IMR-90 (cell line): ENCODE results near the gene CKAP5. TPM values are rescaled to one million over a fixed set of nuclear protein-coding genes. Genes with fewer than 3 reads are reported as not detected.

Source experiments
- ATAC-seq: fragments of 200-7000 bp; cut with Tn5 transposase; 2 replicates; pipeline ENCODE4 v1.9.1; 2020; ENCODE audit warnings: low read depth, mild to moderate bottlenecking, moderate library complexity
- BruUV-seq: library from RNA; stranded (reverse); fragments of 400-500 nt; replicated peaks from 2 replicates; lab custom pipeline; 2021; lab: Mats Ljungman, UMichigan
- CTCF ChIA-PET: fragments of 300-600 bp; formaldehyde crosslinking; extraction: SDS; loops from one replicate; lab custom pipeline; 2021; ENCODE audit warnings: antibody characterized with exemption; lab: Yijun Ruan, JAX
- POLR2A ChIA-PET: fragments of 300-600 bp; sonication (Branson Sonifier 250); formaldehyde crosslinking; loops from one replicate; lab custom pipeline; 2022; ENCODE audit warnings: antibody characterized with exemption; ENCODE audit not compliant: unreplicated experiment; lab: Charles Lee
- DNase-seq: peaks from one replicate; pipeline ENCODE4 v3.0.0; 2013
- H2AFZ ChIP-seq: replicated peaks from 2 replicates; pipeline ENCODE3; 2013; ENCODE audit warnings: low read length, mild to moderate bottlenecking; ENCODE audit not compliant: poor library complexity
- H2AK5ac ChIP-seq: 2 replicates; pipeline ENCODE4 v1.6.1; 2013; ENCODE audit warnings: low read depth, low read length, inconsistent platforms
- H2AK9ac ChIP-seq: replicated peaks from 2 replicates; pipeline ENCODE3; 2013; ENCODE audit warnings: mild to moderate bottlenecking, low read depth, low read length, moderate library complexity; ENCODE audit not compliant: poor library complexity
- H2BK120ac ChIP-seq: 2 replicates; pipeline ENCODE4 v1.6.1; 2013; ENCODE audit warnings: low read depth, low read length, inconsistent platforms
- H2BK15ac ChIP-seq: 3 replicates; pipeline ENCODE4 v1.6.1; 2013; ENCODE audit warnings: low read depth, low read length, inconsistent platforms
- H2BK20ac ChIP-seq: 2 replicates; pipeline ENCODE4 v1.6.1; 2013; ENCODE audit warnings: low read depth, mild to moderate bottlenecking, inconsistent platforms, low read length, moderate library complexity
- H2BK5ac ChIP-seq: 2 replicates; pipeline ENCODE4 v1.6.1; 2013; ENCODE audit warnings: mild to moderate bottlenecking, low read depth, low read length, inconsistent platforms; ENCODE audit not compliant: poor library complexity, severe bottlenecking
- H3K14ac ChIP-seq: replicated peaks from 2 replicates; pipeline ENCODE4 v1.6.1; 2013; ENCODE audit warnings: low read depth, low read length, inconsistent platforms
- H3K18ac ChIP-seq: 2 replicates; pipeline ENCODE4 v1.6.1; 2013; ENCODE audit warnings: low read depth, low read length, control low read depth
- H3K23ac ChIP-seq: 2 replicates; pipeline ENCODE4 v1.6.1; 2013; ENCODE audit warnings: low read depth, low read length, inconsistent platforms
- H3K27ac ChIP-seq: 2 replicates; pipeline ENCODE4 v1.5.1; 2013; ENCODE audit warnings: mild to moderate bottlenecking, control low read depth, low read length; ENCODE audit not compliant: insufficient read depth
- H3K27me3 ChIP-seq: 2 replicates; pipeline ENCODE4 v1.6.1; 2013; ENCODE audit warnings: low read length; ENCODE audit not compliant: control insufficient read depth, insufficient read depth
- H3K36me3 ChIP-seq: 2 replicates; pipeline ENCODE4 v1.6.1; 2013; ENCODE audit warnings: low read length, mixed read lengths; ENCODE audit not compliant: control insufficient read depth, insufficient read depth
- H3K4ac ChIP-seq: 2 replicates; pipeline ENCODE4 v1.6.1; 2013; ENCODE audit warnings: low read depth, low read length, inconsistent platforms
- H3K4me1 ChIP-seq: 2 replicates; pipeline ENCODE4 v1.6.1; 2013; ENCODE audit warnings: low read length, mixed read lengths; ENCODE audit not compliant: control insufficient read depth, insufficient read depth
- H3K4me2 ChIP-seq: 2 replicates; pipeline ENCODE4 v1.6.1; 2013; ENCODE audit warnings: low read depth, mild to moderate bottlenecking, control low read depth, low read length, moderate library complexity
- H3K4me3 ChIP-seq: 2 replicates; pipeline ENCODE4 v1.5.1; 2013; ENCODE audit warnings: low read depth, mild to moderate bottlenecking, control low read depth, low read length, moderate library complexity; ENCODE audit not compliant: insufficient read depth
- H3K56ac ChIP-seq: 2 replicates; pipeline ENCODE4 v1.6.1; 2013; ENCODE audit warnings: low read length, inconsistent platforms; ENCODE audit not compliant: insufficient read depth; ENCODE audit errors: extremely low read depth
- H3K79me1 ChIP-seq, 2 experiments: 2 replicates each; pipeline ENCODE4 v1.6.1; 2013; ENCODE audit warnings: low read length in 2 of 2, inconsistent platforms in 1 of 2, low read depth in 1 of 2
- H3K9ac ChIP-seq: 2 replicates; pipeline ENCODE4 v1.6.1; 2013; ENCODE audit warnings: low read depth, low read length, control low read depth
- H3K9me1 ChIP-seq: 2 replicates; pipeline ENCODE4 v1.6.1; 2013; ENCODE audit warnings: low read length, inconsistent platforms; ENCODE audit not compliant: insufficient read depth
- H3K9me3 ChIP-seq: 2 replicates; pipeline ENCODE4 v1.6.1; 2013; ENCODE audit warnings: low read length; ENCODE audit not compliant: control insufficient read depth, insufficient read depth
- H4K20me1 ChIP-seq: 2 replicates; pipeline ENCODE4 v1.6.1; 2013; ENCODE audit warnings: low read length, inconsistent platforms; ENCODE audit not compliant: insufficient read depth
- H4K5ac ChIP-seq: 2 replicates; pipeline ENCODE4 v1.6.1; 2013; ENCODE audit warnings: mild to moderate bottlenecking, low read depth, low read length, control low read depth
- H4K8ac ChIP-seq, 2 experiments: 2 replicates each; pipeline ENCODE4 v1.6.1; 2013; ENCODE audit warnings: low read depth in 2 of 2, low read length in 2 of 2, control low read depth in 1 of 2, inconsistent platforms in 1 of 2
- H4K91ac ChIP-seq: 2 replicates; pipeline ENCODE4 v1.6.1; 2013; ENCODE audit warnings: low read depth, low read length, inconsistent platforms; ENCODE audit not compliant: insufficient read depth
- MAZ ChIP-seq: IDR thresholded peaks from 2 replicates; pipeline ENCODE4 v1.6.1; 2012; ENCODE audit warnings: low read depth, mild to moderate bottlenecking, low read length, improper control_type of control experiment, moderate library complexity, borderline replicate concordance
- MXI1 ChIP-seq: IDR thresholded peaks from 2 replicates; pipeline ENCODE4 v1.6.1; 2012; ENCODE audit warnings: low read depth, mild to moderate bottlenecking, low read length, moderate library complexity, borderline replicate concordance
- RFX5 ChIP-seq: IDR thresholded peaks from 2 replicates; pipeline ENCODE4 v1.8.0; 2012; ENCODE audit warnings: low read depth, mild to moderate bottlenecking, low read length, moderate library complexity
- WGBS, 2 experiments: methylation state at CpG; one replicate each; pipeline versions ENCODE4 v1.1.5 to v1.1.7; 2013; ENCODE audit warnings: missing lambda C conversion rate in 2 of 2; ENCODE audit not compliant: insufficient read length in 1 of 2; ENCODE audit errors: extremely low coverage in 2 of 2; 5-methylcytosine and 5-hydroxymethylcytosine counted together
- dilution Hi-C: fragments of 300-500 bp; cut with HindIII; formaldehyde crosslinking; loops from one replicate; pipeline ENCODE4 v1.14.3; 2018; ENCODE audit warnings: low sequenced_read_pairs; ENCODE audit not compliant: unreplicated experiment
- in situ Hi-C: fragments of 300-500 bp; cut with MboI; formaldehyde crosslinking; loops from 3 replicates; pipeline ENCODE4 v1.14.3; 2019; ENCODE audit warnings: low sequenced_read_pairs, inconsistent platforms, mixed read lengths
- intact Hi-C: fragments of 100-400 bp; cut with micrococcal nuclease; formaldehyde crosslinking; loops from 2 replicates; pipeline ENCODE4 v1.10.0; 2022
- polyA plus RNA-seq, 3 experiments: library from polyadenylated mRNA; depleted of rRNA; stranded (reverse); fragments of >200 nt; gene quantifications; 2 replicates each; pipeline ENCODE4 v1.2.3, GENCODE V29; 2012; ENCODE audit warnings: low replicate concordance in 1 of 3
- total RNA-seq: library from RNA; depleted of rRNA; stranded (reverse); fragments of >200 nt; gene quantifications from 2 replicates; pipeline ENCODE4 v1.2.3, GENCODE V29; 2012

The CKAP5 gene
- total and polyA plus RNA-seq, 2 of the 4 experiments (the other 2 are of a cell fraction) = 59.5 to 79.2 TPM

- intact Hi-C loops = loop anchor here (5.0 kb wide), 1 partner anchor 326 kb away; no protein-coding TSS in a partner anchor
- H3K27ac ChIP-seq = peak overlapping the region; percentile 70
- no TSS peak for BruUV-seq
Observed at GRCh38 chr11:46826310-46827044, 19.6 kb downstream of the CKAP5 start.

More at GRCh38 chr11:46826310-46827044, 19.6 kb downstream of the CKAP5 start:
- Histone ChIP-seq H2BK20ac (no peak overlapping the region), H3K27me3 (no peaks in the 10 kb centered on the region), H3K9me1 (peaks cover 7% of the 10 kb centered on the region), H4K91ac (no peak overlapping the region), H3K4me3 (peak overlapping the region; percentile 85), H2AFZ (peak overlapping the region; percentile 90), H3K4me1 (peaks cover 6% of the 10 kb centered on the region), H4K5ac (no peak overlapping the region), H3K9ac (peak overlapping the region; percentile 76), H3K9me3 (no peaks in the 10 kb centered on the region), H3K4ac (peak overlapping the region; percentile 45), H3K36me3 (no peaks in the 10 kb centered on the region), H3K14ac (peak overlapping the region; percentile 70; the same call in 1 of the 2 replicates), H3K18ac (no peak overlapping the region), H3K4me2 (peak overlapping the region; percentile 86), H2BK120ac (peak overlapping the region; percentile 29), H3K23ac (peak overlapping the region; percentile 79), H4K20me1 (peaks cover 46% of the 10 kb centered on the region), H3K56ac (peak overlapping the region; percentile 26; the same call in 1 of the 2 replicates), H3K79me1 (peaks cover 14 to 53% of the 10 kb centered on the region in 2 experiments), H4K8ac (peak overlapping the region in 1 of 2 experiments; percentile 76; a peak in 2 of 4 replicates), H2BK15ac (no peak overlapping the region), H2AK5ac (no peak overlapping the region), H2BK5ac (no peak overlapping the region), H2AK9ac (peak overlapping the region; percentile 45)
- ATAC-seq = peak; percentile 99
- ChIA-PET CTCF (interaction anchor here (0.6 kb wide), 1 partner anchor 99 kb away, joined by 3 read pairs; no protein-coding TSS in a partner anchor), POLR2A (interaction anchor here (0.5 to 1.0 kb wide), 2 partner anchors 20 to 418 kb away, joined by 4 to 5 read pairs; no protein-coding TSS in a partner anchor)
- DNase-seq = peak; percentile 68
- dilution Hi-C loops = no loop called here
- in situ Hi-C loops = no loop called here
- 1% methylated on average over 16 of the region's 32 CpGs; no CpG with 5 or more reads in 1 of the 2 experiments for WGBS, 2 experiments
- TF ChIP-seq MXI1 = peak; percentile 55; the same call in 1 of the 2 replicates
- TF ChIP-seq MAZ = peak; percentile 94
- no peak for TF ChIP-seq RFX5
